ENCODE results near the gene SERPINF2. TPM values are rescaled to one million over a fixed set of nuclear protein-coding genes. Genes with fewer than 3 reads are reported as not detected.

SERPINF2 gene
- polyA plus RNA-seq, 1 of the 3 experiments (the other 2 are of a cell fraction), result 0.26 TPM

- H3K79me2 ChIP-seq (ENCODE audit: insufficient read depth), result no peaks in the 10 kb centered on the region
- no peak overlapping the region for H2AFZ ChIP-seq (ENCODE audit: low read depth)
- TF ChIP-seq RAD21 (IDR thresholded peaks at IDR 0.05; ENCODE audit: low read length) (no peak), CHD2 (IDR thresholded peaks at IDR 0.05; ENCODE audit: low read length, partially characterized antibody) (no peak), USF2 (IDR thresholded peaks at IDR 0.05; ENCODE audit: borderline replicate concordance, low read depth, low read length) (no peak), MAX (IDR thresholded peaks at IDR 0.05; ENCODE audit: low read depth) (no peak)
- POLR2A ChIA-PET, result interaction anchor here (0.7 kb wide), 1 partner anchor 16 kb away, joined by 4 read pairs; no protein-coding TSS in a partner anchor
- no peak overlapping the region for H3K4me2 ChIP-seq
- CTCF ChIA-PET, result interaction anchor here (0.9 to 1.6 kb wide), 4 partner anchors 13 to 51 kb away, joined by 3 to 5 read pairs (median 4); no protein-coding TSS in a partner anchor
- no peaks in the 10 kb centered on the region for H3K9me3 ChIP-seq
- H3F3A ChIP-seq (replicated peaks; ENCODE audit: insufficient read depth), result no peaks in the 10 kb centered on the region
- H4K20me1 ChIP-seq (ENCODE audit: insufficient read depth), result no peaks in the 10 kb centered on the region
- DNase-seq, result no peak
- no peaks in the 10 kb centered on the region for H3K27me3 ChIP-seq (ENCODE audit: insufficient read depth)
- no peak overlapping the region for H3K27ac ChIP-seq (ENCODE audit: low read depth in 2 of 2, low read length in 1 of 2)
- H3K9me2 ChIP-seq, result no peaks in the 10 kb centered on the region
- 93% methylated on average over 11 of the region's 11 CpGs for WGBS (ENCODE audit: low lambda C conversion rate)
- peaks cover 0 to 26% of the 10 kb centered on the region in 2 experiments for H3K36me3 ChIP-seq (replicated peaks in 1 of 2; ENCODE audit: control insufficient read depth in 1 of 2, insufficient read depth in 2 of 2, low read length in 1 of 2)
- no peak overlapping the region for H3K4me3 ChIP-seq (ENCODE audit: low read depth in 2 of 2, low read length in 1 of 2)
- no peak overlapping the region for H3K9ac ChIP-seq
- H3K4me1 ChIP-seq (ENCODE audit: control insufficient read depth in 1 of 2, insufficient read depth in 2 of 2, low read depth in 1 of 2, low read length in 1 of 2), result no peaks in the 10 kb centered on the region; a peak in 1 of 4 replicates
Observed at GRCh38 chr17:1732833-1733321, 9.8 kb upstream of the SERPINF2 start.

- Histone ChIP-seq H3K79me2 (ENCODE audit: insufficient read depth) (no peaks in the 10 kb centered on the region), H3K4me3 (ENCODE audit: low read depth in 2 of 2, low read length in 1 of 2) (no peak overlapping the region), H3K9me3 (no peaks in the 10 kb centered on the region), H3K27me3 (ENCODE audit: insufficient read depth) (no peaks in the 10 kb centered on the region), H2AFZ (ENCODE audit: low read depth) (no peak overlapping the region), H3K9me2 (no peaks in the 10 kb centered on the region), H3K4me1 (ENCODE audit: control insufficient read depth in 1 of 2, insufficient read depth in 2 of 2, low read depth in 1 of 2, low read length in 1 of 2) (no peaks in the 10 kb centered on the region; a peak in 1 of 4 replicates), H3K27ac (ENCODE audit: low read depth in 2 of 2, low read length in 1 of 2) (no peak overlapping the region), H3F3A (replicated peaks; ENCODE audit: insufficient read depth) (no peaks in the 10 kb centered on the region), H4K20me1 (ENCODE audit: insufficient read depth) (no peaks in the 10 kb centered on the region), H3K9ac (no peak overlapping the region), H3K36me3 (replicated peaks in 1 of 2; ENCODE audit: control insufficient read depth in 1 of 2, insufficient read depth in 2 of 2, low read length in 1 of 2) (peaks cover 0 to 21% of the 10 kb centered on the region in 2 experiments), H3K4me2 (no peak overlapping the region)
- WGBS (ENCODE audit: low lambda C conversion rate), result over 99% methylated on average over 22 of the region's 38 CpGs
- DNase-seq, result peak; percentile 19
- ChIA-PET POLR2A (interaction anchor here (0.6 kb wide), 1 partner anchor 341 kb away, joined by 4 read pairs; no protein-coding TSS in a partner anchor), CTCF (interaction anchor here (0.9 to 1.3 kb wide), 2 partner anchors 14 to 37 kb away, joined by 3 to 5 read pairs; no protein-coding TSS in a partner anchor)
- TF ChIP-seq YY1 (IDR thresholded peaks at IDR 0.05; ENCODE audit: low read depth) (no peak), JUND (IDR thresholded peaks at IDR 0.05) (no peak), PBX3 (IDR thresholded peaks at IDR 0.05) (no peak), MAX (IDR thresholded peaks at IDR 0.05; ENCODE audit: low read depth) (no peak), POLR2AphosphoS5 (IDR thresholded peaks at IDR 0.05; ENCODE audit: low read depth, low read length) (no peak), NFIC (IDR thresholded peaks at IDR 0.05; ENCODE audit: borderline replicate concordance) (no peak), FOSL2 (IDR thresholded peaks at IDR 0.05; ENCODE audit: borderline replicate concordance, low read depth) (no peak), NRF1 (IDR thresholded peaks at IDR 0.05; ENCODE audit: low read depth, low read length) (no peak), CTCF (IDR thresholded peaks at IDR 0.05) (no peak), ZBTB33 (IDR thresholded peaks at IDR 0.05; ENCODE audit: borderline replicate concordance, low read depth) (no peak), FOXJ3 (CRISPR knock-in tag; IDR thresholded peaks at IDR 0.05) (no peak), RCOR1 (IDR thresholded peaks at IDR 0.05; ENCODE audit: low read length) (no peak), MEF2A (IDR thresholded peaks at IDR 0.05; ENCODE audit: borderline replicate concordance, low read depth) (no peak), GABPA (IDR thresholded peaks at IDR 0.05; ENCODE audit: low read depth) (no peak)
Observed at GRCh38 chr17:1733759-1734158, 8.9 kb upstream of the SERPINF2 start.
